GM12892 (cell line): ENCODE results near the gene COLEC12.

ENCODE experiments used
- POLR2A ChIP-seq: IDR thresholded peaks from 2 replicates; pipeline ENCODE4 v1.6.1; 2011; ENCODE audit warnings: low read depth, low read length, control low read depth
- POLR2AphosphoS5 ChIP-seq: IDR thresholded peaks from 2 replicates; pipeline ENCODE4 v1.6.1; 2011; ENCODE audit warnings: low read depth, low read length, control low read depth
- TAF1 ChIP-seq: IDR thresholded peaks from 2 replicates; pipeline ENCODE4 v1.6.1; 2011; ENCODE audit warnings: low read depth, mild to moderate bottlenecking, control low read depth, low read length, borderline replicate concordance

DNA sequence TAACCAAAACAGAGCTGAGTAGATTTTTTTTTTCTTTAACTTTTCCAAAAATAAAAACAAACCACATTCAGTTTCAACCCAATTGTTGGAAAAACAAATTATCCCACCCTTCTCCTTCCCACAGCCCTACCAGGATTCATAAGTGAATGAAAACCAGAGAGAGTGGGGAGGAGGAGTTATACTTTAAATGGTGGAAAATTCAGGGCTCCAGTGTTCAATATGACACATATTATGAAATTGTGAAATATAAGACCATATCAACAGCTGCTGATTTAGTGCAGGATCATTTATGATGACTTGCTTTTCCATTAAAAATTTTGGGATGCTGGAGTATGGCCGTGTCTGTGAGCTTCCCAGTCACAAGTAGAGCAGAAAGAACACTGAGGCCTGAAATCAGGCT, 26.7 kb downstream of the COLEC12 start:
- TF ChIP-seq POLR2A (no peak), POLR2AphosphoS5 (no peak), TAF1 (no peak)
